ENCODE measurements around the gene FLNA.
"Not testable (repeated sequence)": the region's sequence is repeated elsewhere in the genome, so short reads cannot be mapped to it uniquely, and the experiment has no call there.

Gene FLNA

GRCh38 chrX:154374313-154375155, at the start of gene FLNA:
Gene FLNA (minus strand): TSS chrX:154374634. CDS start chrX:154371245, 3,389 bp downstream.
- no peak for DNase-seq

GRCh38 chrX:154420402-154420756, 45.9 kb upstream of the FLNA start:
- no peak for DNase-seq

- DNase-seq: no peak
These were observed 45.4 kb upstream of the FLNA start for GRCh38 chrX:154419688-154420401.

- no peak for DNase-seq
These were observed 44.8 kb upstream of the FLNA start for GRCh38 chrX:154419189-154419588.

- no peak for DNase-seq
These were observed 42.7 kb upstream of the FLNA start for GRCh38 chrX:154417157-154417556.

- no peak for DNase-seq
These were observed 38.7 kb upstream of the FLNA start for GRCh38 chrX:154413142-154413541.

GRCh38 chrX:154412468-154412867, 38.0 kb upstream of the FLNA start:
- no peak for DNase-seq

- no peak for DNase-seq
These were observed 37.5 kb upstream of the FLNA start for GRCh38 chrX:154411981-154412340.

- DNase-seq: no peak
These were observed 34.9 kb upstream of the FLNA start, which contains the start of gene DNASE1L1 for GRCh38 chrX:154409222-154409871. Gene DNASE1L1 (minus strand): TSS chrX:154409254. CDS start chrX:154405568, 3,686 bp downstream.

GRCh38 chrX:154408659-154409221, 34.3 kb upstream of the FLNA start:
- no peak for DNase-seq

GRCh38 chrX:154404625-154405192, 30.3 kb upstream of the FLNA start:
- DNase-seq: no peak

- no peak for DNase-seq
These were observed 29.4 kb upstream of the FLNA start for GRCh38 chrX:154403858-154404257.

GRCh38 chrX:154403192-154403591, 28.8 kb upstream of the FLNA start:
- no peak for DNase-seq

- DNase-seq: no peak
These were observed 28.2 kb upstream of the FLNA start for GRCh38 chrX:154402622-154403127.

GRCh38 chrX:154401918-154402621, 27.6 kb upstream of the FLNA start:
- DNase-seq: no peak

- no peak for DNase-seq
These were observed 26.8 kb upstream of the FLNA start for GRCh38 chrX:154401045-154401799.

- DNase-seq: not testable (repeated sequence)
These were observed 26.0 kb upstream of the FLNA start for GRCh38 chrX:154400369-154400817.

GRCh38 chrX:154399527-154400368, 25.3 kb upstream of the FLNA start:
- no peak for DNase-seq

- DNase-seq: peak; percentile 42
These were observed 24.5 kb upstream of the FLNA start for GRCh38 chrX:154398668-154399526.

All from NCI-H524 treated with DMSO at 0.1 percent for 48 hours (cell line).